Superior temporal gyrus (tissue), 1 donor: ENCODE data around the gene LTC4S.
"Not testable (repeated sequence)": the region's sequence is repeated elsewhere in the genome, so short reads cannot be mapped to it uniquely, and the experiment has no call there.

ENCODE experiments used
- DNase-seq: peaks from one replicate; pipeline ENCODE4 v3.0.0-alpha.2; 2016; ENCODE audit errors: extremely low spot score

LTC4S gene, protein sequence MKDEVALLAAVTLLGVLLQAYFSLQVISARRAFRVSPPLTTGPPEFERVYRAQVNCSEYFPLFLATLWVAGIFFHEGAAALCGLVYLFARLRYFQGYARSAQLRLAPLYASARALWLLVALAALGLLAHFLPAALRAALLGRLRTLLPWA

DNA sequence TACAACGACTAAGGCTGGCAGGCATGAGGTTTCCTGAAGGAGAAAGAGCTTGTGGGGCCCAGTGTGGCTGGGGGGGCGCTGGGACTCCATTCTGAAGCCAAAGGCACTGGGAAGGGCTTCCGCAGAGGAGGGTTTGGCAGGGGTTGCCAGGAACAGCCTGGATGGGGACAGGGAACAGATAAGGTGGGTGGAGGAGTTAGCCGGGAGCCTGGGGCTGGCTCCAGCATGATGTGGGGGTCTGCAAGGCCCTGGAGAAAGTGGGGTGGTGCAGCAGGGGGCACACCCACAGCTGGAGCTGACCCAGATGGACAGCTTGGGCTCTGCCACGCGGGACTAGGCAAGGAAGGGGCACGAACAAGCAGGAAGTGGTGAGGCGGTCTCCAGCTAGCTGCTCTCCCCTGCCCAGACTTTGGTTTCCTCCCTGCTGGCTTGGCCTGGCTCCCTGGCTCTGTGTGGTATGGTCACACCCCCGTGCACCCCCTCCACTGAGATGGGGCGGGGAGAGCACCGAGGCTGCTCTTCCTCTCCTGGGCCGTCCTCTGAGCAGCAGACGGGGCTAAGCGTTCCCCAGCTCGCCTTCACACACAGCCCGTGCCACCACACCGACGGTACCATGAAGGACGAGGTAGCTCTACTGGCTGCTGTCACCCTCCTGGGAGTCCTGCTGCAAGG, at the start of gene LTC4S:
Gene LTC4S (plus strand): TSS at position 519 of the 672 bp plus-strand sequence. CDS start 95 bp downstream, at position 614.
- DNase-seq = no peak

DNA sequence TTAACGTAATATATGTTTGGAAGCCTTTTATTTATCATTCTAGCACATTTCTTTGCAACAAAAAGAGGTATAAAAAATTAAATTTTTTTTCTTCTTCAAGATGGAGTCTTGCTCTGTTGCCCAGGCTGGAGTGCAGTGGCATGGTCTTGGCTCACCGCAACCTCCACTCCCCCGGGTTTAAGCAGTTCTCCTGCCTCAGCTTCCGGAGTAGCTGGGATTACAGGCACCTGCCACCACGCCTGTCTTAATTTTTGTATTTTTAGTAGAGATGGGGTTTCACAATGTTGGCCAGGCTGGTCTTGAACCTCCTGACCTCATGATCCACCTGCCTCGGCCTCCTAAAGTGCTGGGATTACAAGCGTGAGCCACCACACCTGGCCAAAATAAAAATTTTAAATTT, 49.7 kb upstream of the LTC4S start:
- not testable (repeated sequence) for DNase-seq

DNA sequence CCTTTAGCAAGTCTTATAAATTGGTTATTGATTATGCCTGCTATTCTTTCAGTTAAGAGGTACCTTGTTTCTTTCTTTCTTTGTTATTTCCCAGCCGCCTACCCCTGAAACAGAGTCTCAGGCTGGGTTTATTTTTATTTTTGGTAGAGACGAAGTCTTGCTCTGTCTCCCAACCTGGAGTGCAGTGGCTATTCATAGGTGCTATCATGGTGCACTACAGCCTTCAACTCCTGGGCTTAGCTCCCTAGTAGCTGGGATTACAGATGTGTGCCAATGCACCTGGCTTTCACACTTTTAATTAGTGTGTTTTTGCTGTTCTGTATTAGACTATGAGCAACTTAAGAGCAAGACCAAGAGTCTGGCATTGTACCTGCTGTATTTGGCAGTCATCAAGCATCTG, 46.9 kb upstream of the LTC4S start:
- no peak for DNase-seq

DNA sequence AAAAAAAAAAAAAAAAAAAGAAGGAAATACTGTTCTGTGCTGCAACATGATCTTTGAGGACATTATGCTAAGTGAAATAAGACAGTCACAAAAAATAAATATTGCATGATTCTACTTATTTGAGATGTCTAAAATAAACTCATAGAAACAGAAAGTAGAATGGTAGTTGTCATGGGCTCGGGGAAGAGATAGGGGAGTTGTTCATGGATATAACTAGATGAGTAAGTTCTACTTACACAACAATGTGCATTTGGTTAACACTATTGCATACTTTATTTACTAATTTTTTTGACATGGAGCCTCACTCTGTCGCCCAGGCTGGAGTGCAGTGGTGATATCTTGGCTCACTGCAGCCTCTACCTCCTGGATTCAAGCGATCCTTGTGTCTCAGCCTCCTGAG, 46.0 kb upstream of the LTC4S start:
- DNase-seq = no peak

DNA sequence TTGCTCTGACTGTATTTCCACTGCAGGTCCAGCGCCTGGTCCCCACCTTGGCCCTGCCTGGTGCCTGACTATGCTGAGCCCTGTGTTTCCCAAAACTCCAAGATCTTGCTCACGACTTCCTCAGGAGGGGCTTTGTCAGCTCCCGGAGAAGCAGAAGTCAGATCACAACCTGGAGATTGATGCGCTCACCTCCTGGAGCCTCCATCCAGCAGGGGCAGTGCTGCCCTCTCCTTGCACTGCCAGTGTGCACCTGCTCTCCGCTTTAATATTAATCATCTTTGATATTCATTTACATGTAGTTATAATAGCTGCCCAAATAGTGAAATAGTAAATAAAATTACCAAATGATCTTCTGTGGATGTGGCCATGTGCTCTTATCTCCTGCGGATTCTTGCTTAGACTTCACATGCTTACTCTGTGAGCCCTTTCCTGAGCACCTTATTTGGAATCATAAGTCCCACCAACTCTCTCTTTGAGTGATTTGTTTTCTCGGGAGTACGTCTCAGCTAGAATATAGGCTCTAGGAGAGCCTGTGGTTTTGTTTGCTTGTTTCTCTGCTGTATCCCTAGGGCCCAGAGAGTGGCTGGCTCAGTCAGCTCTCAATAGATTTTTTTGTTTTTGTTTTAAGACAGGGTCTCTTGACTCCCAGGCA, 43.8 kb upstream of the LTC4S start:
- no peak for DNase-seq

DNA sequence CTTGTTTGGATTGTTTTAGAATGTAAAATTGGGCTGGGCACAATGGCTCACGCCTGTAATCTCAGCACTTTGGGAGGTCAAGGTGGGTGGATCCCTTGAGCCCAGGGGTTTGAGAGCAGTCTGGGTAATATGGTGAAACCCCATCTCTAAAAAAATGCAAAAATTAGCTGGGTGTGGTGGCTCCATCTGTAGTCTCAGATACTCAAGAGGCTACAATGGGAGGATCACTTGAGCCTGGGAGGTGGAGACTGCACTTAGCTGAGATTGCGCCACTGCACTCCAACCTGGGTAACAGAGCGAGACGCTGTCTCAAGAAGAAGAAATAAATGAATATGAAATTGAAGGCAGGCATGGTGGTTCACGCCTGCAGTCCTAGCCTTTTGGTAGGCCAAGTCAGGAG, 39.8 kb upstream of the LTC4S start:
- DNase-seq = no peak

DNA sequence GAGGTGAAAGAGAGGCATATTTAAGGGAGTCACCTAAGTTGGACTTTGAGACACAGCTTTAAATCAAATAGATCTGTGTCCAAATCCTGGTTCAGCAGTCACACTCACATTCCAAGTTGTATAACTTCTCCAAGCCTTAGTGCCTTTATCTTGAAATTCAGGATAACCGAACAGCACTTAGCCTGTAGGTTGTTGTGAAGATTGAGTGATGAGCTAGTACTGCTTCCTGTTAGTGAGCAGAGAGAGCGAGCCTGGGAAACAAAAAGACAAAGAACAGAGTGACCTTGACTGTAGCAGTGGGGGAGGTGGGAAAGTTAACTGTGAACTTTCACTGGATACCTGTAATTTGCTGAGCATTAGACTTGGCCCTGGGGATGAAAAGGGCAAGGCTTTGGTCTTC, 38.8 kb upstream of the LTC4S start:
- DNase-seq = no peak

DNA sequence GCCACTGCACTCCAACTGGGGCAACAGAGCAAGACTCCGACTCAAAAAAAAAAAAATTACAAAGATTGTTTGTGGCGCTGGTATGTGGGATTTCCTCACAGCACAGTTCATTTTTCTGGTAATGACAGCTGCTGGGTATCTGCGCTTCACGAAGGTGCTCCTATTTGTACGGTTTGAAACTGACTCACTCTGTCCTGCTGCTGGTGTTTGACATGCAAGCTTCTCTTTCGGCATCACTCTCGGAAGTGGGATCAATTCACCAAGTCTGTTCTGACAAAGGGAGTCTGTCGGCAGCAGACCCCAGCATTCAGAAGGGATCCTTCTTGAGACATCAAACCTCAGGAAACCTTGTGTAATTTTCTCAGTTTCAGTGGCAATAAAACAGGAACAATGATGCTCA, 34.8 kb upstream of the LTC4S start:
- DNase-seq = no peak

DNA sequence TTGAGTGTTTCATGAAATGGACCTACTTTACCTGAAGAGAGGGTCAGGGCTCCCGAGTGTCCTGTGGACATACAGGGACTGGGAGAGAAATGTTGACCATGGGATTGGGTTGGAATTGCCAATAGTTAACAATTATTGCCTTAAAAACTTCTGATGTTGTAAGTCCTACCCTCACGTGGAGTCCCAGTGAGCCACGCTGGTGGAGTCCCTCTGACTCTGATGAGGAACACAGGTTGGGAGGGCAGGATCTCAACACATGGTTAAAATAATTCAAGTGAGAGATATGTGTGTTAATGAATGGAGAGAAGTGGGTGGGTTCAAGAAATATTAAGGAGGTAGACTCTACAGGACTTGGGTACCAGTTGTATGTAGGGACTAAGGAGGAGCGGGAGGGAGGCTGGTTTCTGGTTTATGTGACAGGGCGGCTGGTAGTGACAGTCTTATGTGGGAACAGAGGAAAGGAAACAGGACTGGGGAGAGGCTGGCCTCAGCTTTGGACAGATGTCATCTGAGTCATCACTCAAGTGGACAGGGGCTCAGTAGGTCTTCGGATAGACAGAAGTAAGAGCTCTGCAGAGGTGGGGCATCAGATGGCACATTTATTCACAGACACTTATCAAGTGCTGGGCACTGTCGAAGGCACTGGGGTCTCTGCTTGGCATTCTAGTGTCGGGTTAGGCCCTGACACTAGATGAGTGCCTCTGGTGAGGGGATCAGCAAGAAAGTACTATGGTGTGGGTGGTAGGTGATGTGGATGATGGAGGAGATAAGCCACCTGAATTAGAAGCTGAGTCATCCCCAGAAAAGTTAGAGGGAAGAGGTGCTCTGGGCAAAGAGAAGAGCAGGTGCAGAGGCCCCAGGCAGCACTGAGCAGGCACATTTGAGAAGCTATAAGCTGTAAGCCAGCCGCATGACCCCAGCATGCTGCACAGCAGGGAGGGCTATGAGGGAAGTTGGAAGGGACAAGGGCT, 33.9 kb upstream of the LTC4S start:
- no peak for DNase-seq

DNA sequence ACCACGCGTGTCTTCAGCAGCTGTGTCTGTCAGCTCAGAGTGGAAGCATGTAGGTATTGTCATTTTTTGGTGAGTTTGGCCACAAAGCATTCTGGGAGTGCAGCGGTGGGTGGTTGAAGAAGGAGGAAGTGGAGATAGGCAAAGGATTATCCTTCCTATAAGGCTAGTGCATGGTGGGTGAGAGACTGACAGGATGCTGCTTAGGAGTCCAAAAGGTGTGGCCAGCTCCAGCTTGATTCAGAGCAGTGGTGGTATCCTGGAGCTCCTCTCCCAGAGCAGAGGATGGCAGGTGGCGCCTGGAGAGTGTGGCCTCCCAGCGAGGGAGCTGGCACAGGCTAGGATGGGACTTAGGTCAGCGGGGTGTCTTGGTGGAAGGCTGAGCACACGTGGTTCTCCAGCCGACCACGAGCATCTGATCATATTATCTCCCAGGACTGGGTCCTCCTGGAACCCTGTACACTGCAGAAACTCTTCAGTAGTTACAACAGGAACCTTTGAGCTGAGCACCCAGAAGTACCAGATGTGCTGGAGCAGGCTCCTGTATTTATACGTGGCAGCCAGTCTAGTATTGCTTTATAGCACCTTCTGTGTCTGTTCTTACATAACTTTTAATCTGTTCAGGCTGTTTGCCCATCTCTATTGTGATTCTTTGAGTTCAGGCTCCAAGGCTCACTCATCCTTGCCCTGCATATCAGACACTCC, 31.6 kb upstream of the LTC4S start:
- no peak for DNase-seq

DNA sequence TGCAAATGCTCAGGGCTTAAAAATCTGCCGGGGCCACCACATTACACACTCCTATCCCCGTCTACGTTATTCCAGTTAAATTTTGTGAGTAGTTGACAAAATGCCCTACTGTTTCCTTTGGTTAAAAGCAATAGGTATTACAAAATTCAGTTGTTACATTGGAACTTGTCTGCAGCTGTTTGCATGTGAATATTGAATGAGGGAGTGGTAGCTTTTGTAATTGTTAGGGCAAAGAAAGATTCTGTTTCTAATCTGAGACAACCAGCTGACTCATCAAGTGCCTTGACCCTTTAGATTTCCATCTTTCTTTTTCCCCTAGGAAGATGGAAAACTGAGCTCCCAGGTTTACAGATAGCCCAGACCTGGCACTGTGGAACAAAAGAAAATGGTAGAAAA, 31.0 kb upstream of the LTC4S start:
- DNase-seq = no peak

DNA sequence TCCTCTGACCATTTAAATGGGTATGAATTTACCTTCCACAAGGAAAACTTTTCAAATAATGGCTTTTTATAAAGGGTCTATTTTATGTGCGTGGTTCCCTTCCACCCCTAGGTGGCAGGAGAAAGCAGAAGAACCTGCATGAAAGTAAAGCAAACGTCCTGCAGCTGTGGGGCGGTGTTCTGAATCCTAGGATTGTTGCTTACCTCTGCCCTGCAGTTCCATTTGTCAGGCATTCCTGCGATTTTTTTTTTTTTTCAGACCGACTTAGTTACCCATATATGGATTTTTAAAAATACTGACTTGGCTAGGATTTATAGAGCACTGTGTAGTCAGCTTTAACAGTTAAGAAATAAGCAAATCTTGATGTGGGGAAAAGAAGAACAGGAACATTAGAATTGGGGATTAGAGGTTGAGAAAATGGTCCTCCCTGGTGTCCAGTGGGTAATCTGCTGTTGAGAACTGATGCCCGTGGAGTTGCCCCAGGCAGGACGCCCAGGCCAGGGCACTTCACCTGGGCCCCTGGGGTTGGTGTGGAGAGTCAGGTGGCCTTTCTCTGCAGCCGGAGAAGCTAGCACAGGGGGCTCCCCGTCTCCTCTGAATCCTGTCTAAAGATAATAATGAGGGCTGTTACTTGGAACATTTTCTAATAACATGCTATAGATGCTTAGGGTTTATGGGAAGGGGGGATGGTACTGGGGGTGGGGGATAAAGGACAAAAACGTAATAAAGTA, 30.4 kb upstream of the LTC4S start:
- DNase-seq = peak; percentile 82

DNA sequence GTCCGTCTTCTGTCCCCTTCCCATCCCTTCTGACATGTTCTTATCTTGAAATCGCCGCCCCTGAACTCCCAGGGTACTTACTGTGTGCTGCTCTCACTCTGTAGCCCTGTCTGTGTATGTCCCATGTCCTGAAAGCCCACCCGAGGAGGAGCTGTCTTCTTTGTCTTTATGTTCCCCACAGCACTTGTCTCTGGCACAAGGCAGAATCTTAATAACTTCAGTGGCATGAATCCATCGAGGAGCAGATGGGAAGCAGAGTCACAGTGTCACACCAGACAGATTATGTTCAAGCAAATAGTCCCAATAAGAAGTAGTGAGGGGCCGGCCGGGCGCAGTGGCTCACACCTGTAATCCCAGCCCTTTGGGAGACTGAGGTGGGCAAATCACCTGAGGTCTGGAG, 29.7 kb upstream of the LTC4S start:
- DNase-seq = no peak

DNA sequence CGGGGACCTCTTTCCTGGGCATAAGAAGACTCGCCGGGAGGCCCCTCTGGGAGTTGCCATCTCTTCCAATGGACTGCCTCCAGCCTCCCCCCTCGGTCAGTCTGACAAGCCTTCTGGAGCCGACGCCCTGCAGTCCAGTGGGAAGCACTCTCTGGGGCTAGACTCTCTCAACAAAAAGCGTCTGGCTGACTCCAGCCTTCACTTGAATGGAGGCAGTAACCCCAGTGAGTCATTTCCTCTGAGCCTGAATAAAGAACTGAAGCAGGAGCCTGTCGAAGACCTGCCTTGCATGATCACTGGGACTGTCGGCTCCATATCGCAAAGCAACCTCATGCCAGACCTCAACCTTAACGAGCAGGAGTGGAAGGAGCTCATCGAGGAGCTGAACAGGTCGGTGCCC, 28.4 kb upstream of the LTC4S start:
- no peak for DNase-seq

DNA sequence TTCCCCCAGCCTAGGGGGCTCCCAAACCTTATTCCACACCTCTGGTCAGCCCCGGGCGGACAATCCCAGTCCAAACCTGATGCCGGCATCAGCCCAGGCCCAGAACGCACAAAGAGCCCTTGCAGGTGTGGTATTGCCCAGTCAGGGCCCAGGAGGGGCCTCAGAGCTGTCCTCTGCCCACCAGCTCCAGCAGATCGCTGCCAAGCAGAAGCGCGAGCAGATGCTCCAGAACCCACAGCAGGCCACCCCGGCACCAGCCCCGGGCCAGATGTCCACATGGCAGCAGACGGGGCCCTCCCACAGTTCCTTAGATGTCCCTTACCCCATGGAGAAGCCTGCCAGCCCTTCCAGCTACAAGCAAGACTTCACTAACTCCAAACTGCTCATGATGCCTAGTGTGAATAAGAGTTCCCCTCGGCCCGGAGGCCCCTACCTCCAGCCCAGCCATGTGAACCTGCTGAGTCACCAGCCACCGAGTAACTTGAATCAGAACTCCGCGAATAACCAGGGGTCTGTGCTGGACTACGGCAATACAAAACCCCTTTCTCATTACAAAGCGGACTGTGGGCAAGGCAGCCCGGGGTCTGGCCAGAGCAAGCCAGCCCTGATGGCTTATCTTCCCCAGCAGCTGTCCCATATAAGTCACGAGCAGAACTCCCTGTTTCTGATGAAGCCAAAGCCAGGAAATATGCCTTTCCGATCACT, 27.6 kb upstream of the LTC4S start:
- no peak for DNase-seq

DNA sequence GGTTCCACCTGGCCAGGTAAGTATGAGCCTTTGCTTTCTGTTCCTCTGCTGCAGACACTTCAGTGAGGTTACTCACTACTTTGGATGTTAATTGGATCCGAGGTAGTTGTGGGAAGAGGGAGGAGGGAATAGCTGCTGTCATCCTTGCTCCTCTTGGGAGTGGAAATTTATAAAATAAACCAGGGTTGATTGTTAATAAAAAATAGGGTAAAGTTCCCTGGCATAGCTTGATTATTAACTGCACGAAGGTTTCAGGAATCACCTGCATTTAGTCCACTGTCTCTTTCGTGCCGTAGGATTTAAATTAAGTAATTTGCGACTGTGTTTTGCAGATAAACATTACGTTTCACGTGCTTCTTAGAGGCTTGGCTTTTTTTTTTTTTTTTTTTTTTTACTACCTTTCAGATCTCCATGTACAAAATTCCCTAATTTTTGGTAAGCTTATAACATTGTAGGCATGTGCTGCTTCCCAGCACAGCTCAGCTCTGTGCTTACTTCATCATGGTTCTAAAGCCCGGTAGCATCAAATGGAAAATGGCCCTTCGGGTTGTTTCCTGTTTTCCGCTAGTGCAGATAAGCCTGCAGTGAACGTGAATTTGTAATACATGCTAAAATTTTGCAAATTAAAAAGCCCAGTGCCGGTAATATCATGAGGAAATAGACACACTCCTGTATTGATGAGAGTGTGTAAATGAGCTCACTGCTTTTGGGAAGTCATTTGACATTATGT, 26.9 kb upstream of the LTC4S start:
- no peak for DNase-seq

DNA sequence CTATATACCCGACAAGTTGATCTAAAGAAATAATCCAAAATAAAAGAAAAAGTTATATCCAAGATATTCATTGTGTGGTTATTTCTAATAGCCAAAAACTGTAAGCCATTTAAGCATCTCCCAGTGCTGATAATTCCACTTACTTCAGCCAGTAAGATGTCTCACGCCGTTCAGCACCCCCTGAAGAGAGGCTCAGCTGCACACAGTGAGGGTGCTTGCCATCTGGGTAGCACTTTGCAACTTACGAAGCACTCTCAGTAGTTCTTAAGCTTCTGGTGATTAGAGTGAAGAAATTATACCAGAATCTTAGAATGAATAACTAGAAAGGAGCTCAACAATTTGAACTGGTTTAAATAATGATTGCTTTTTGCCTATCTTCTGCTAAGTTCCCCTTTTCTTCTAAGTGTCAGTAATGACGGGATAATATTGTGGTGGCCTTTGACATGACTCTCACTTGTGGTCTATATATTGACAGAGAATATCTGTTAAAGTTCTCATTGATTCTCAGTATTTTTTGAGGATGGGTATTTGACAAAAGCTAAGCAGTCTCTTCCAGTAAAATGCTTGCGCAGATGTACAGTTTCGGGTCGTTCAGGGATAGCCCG, 26.2 kb upstream of the LTC4S start:
- DNase-seq = no peak

DNA sequence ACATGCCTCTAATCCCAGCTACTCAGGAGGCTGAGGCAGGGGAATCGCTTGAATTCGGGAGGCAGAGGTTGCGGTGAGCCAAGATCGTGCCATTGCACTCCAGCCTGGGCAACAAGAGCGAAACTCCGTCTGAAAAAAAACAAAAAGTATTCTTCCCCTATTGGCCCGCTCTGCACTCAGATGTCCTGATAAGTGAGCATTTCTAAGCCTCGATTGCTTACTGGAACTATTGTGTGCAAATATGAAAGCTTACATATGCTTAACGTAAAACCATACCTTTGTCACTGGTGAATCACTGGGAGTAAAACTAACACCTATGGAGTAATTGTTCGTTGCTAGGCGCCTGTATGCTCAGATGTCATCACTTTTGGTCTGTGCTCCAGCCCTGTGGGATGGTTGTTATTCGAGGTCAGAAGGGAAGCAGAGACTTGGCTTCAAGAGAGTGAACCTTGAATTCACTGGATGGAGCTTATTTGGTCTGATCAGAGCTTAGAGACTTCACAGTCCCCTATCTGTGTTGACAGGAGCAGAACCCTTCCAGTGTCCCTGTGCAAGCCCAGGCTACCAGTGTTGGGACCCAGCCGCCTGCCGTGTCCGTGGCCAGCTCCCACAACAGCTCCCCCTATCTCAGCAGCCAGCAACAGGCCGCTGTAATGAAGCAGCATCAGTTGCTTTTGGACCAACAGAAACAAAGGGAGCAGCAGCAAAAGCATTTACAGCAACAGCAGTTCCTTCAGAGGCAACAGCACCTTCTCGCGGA, 25.3 kb upstream of the LTC4S start:
- no peak for DNase-seq
